HG03442 (cell line): ENCODE data around the gene LCE1F.

Experiments used
- ATAC-seq: cut with Tn5 transposase; IDR thresholded peaks from one replicate; pipeline ENCODE4 v1.9.1; 2021; ENCODE audit warnings: mild to moderate bottlenecking, moderate library complexity; ENCODE audit not compliant: unreplicated experiment

The LCE1F gene, protein sequence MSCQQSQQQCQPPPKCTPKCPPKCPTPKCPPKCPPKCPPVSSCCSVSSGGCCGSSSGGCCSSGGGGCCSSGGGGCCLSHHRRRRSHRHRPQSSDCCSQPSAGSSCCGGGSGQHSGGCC

GRCh38 chr1:152774875-152775274, at the start of gene LCE1F:
LCE1F (plus strand) TSS chr1:152775140; CDS start chr1:152776372, 1,232 bp downstream.
- ATAC-seq = no peak

DNA sequence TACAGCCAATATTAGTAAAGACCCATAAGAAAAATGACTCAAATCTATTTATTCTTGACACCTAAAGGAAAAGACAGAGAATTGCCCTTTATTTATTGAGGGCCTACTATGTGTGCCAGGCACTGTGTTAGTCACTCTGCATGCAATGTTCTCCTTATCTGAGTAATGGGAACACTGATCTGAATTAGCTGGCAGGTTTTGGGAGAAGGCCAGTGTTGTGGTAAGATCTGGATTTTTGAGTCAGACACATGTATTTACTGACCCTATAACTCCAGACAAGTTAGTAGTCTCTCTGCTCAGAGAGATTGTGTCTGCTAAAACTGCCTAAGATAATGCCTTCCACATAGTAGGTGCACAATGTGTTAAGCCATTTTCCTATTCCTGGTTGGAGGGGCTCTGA, 49.7 kb upstream of the LCE1F start:
- no peak for ATAC-seq

- ATAC-seq = no peak
Observed at GRCh38 chr1:152728986-152729385, 46.0 kb upstream of the LCE1F start.

- no peak for ATAC-seq
Observed at GRCh38 chr1:152735648-152736047, 39.3 kb upstream of the LCE1F start.

DNA sequence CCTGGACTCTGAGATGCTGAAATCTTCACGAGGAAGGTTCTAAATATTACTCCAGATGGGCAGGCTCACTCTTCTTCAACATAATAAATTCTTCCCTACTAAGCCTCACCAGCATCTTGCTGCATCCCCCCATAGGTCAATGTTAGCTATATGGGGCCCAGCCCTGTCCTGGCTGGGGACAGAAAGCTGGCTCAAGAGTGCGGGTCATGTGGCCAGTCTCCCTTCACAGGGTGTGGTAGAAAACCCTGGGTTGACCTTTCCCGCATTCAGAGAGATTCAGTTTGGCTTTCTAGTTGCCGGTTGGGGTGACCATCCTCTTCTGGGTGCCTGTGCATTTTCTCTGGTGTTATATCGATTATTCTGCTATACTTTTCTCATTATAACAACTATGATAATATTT, 36.9 kb upstream of the LCE1F start:
- no peak for ATAC-seq

GRCh38 chr1:152739841-152740240, 35.1 kb upstream of the LCE1F start:
- no peak for ATAC-seq

DNA sequence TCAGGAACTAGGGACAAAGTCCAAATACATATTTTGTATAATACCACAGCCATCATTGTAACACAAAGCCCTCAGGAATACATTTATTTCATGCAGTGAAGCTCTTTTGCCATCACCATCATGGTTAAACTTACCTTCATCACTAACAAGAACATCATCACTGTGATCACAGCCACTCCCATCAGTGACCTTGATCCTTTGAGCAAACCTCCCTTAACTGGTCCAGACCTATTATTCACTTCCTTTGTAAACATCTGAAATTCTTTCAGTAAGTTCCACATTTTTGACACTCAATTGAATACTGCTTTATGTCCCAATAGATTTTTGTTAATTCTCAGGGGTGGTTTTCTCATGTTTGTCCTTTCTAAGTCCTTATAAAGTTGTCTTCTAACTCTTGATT, 33.3 kb upstream of the LCE1F start:
- ATAC-seq = no peak

- no peak for ATAC-seq
Observed at GRCh38 chr1:152743371-152744145, 31.4 kb upstream of the LCE1F start.

DNA sequence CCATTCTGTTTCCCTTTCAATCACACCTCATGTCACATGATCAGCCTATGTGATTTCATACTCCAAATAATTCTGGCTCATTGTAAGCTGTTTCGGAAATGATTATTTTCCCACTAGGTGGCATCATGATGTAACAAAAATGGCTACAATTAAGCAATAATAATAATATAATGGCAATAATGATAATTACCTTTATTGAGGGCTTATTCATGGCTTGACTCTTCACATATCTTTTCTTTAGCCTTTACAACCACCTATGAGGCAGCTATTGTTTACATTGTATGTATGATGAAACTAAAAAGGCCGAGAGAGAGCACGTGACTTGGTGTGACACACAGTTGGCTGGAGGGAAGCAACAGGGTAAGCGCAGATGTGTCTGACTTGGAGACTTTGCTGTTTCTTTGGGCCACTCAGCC, 29.6 kb upstream of the LCE1F start:
- no peak for ATAC-seq

DNA sequence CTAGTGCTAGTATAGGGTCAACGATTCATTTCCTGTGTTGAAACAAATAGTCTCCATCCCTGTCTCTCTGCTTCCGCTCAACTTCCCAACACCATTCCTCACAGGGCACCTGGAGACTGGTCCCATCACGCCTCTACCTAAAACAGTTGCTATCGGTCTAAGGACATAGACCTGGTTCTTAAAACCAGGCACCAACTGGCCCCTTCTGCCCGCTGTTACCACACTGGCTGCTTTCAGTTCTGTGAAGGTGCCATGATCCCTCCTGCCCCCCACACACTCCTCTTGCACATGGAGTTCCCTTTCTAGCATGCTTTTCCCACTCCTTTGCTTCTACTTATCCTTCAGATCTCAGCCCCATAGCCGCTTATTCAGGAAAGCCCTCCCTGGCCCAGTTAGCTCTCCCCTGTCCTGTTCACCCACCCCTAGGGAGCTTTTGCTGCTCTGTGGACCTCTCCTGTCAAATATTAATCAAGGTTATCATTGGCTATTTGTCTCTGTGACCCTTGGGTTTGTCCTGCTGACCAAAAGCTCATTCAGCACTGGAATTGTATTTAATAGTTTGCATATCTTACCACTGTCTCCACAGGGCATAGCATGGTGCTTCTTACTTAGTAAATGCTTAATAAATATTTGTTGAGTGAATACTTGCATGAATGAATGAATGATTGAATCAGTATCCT, 29.0 kb upstream of the LCE1F start:
- no peak for ATAC-seq

DNA sequence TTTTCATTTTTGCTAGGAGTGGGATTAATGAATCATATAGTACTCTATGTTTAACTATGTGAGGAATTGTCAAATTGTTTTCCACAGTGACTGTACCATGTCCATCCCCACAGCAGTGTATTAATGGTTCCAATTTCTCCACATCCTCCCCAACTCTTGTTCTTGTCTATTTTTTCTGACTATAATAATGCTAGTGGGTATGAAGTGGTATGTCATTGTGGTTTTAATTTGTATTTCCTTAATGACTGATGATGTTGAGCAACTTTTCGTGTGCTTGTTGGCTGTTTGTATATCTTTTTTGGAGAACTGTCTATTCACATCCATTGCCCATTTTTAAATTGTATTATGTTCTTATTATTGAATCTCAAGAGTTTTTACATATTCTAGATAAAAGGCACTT, 27.1 kb upstream of the LCE1F start:
- ATAC-seq = no peak

- no peak for ATAC-seq
Observed at GRCh38 chr1:152752225-152752624, 22.7 kb upstream of the LCE1F start.

DNA sequence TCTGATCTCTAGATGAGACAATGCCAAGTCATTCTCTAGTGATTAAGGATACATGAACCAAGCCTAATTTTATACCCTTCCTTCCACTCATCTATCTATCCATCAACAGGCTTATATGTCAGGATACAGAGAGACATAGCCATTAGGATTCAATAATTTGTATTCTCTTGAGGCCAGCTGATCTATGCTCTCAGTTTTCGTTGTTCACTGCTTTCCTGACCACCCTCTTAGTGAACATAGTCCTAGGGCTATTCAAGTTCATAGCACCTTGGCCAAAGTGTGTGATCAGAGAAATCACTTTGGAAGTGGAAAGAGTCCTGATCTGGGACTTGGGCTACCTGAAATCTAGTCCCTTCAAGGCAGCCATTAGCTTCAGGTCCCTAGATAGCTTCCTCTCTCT, 21.4 kb upstream of the LCE1F start:
- ATAC-seq = no peak

GRCh38 chr1:152756872-152757271, 18.1 kb upstream of the LCE1F start:
- ATAC-seq = no peak

GRCh38 chr1:152757747-152758146, 17.2 kb upstream of the LCE1F start, which contains the start of gene KPRP:
KPRP (plus strand) TSS chr1:152758025; CDS start chr1:152759589, 1,564 bp downstream.
- no peak for ATAC-seq

DNA sequence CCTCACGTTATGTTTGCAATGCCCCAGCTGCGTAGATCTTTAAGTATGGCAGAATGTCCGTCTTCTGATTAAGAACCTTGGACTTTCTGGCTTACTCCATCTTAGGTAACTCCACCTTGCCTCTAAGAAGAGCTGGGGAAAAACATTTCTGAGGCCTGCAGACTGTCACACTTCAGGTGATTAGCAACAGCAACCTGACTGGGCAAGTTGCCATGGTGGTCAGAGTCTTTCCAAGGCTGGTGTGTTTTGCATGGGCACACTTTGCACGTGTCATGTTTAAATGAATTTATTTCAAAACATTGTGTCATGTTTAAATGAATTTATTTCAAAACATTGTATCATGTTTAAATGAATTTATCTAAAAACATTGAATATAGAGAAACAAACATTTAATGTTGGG, 16.3 kb upstream of the LCE1F start:
- no peak for ATAC-seq

DNA sequence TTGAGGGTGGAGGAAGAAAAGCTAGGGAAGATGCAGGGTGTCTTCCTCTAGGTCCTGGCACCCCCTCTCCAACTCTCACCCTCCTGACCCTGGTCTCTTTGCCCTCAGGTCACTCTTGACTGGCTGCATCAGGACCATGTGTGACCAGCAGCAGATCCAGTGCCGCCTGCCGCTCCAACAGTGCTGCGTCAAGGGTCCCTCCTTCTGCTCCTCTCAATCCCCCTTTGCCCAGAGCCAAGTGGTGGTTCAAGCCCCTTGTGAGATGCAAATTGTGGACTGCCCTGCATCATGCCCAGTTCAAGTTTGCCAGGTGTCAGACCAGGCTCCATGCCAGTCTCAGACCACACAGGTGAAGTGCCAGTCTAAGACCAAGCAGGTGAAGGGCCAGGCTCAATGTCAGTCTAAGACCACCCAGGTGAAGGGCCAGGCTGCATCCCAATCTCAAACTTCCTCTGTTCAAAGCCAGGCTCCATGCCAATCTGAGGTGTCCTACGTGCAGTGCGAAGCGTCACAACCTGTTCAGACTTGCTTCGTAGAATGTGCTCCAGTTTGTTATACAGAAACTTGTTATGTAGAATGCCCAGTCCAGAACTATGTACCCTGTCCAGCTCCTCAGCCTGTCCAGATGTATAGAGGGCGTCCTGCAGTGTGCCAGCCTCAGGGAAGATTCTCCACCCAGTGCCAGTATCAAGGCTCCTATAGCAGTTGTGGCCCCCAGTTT, 15.3 kb upstream of the LCE1F start:
- ATAC-seq = no peak

- ATAC-seq = no peak
Observed at GRCh38 chr1:152760551-152761190, 14.3 kb upstream of the LCE1F start.

- no peak for ATAC-seq
Observed at GRCh38 chr1:152761609-152762213, 13.2 kb upstream of the LCE1F start.

DNA sequence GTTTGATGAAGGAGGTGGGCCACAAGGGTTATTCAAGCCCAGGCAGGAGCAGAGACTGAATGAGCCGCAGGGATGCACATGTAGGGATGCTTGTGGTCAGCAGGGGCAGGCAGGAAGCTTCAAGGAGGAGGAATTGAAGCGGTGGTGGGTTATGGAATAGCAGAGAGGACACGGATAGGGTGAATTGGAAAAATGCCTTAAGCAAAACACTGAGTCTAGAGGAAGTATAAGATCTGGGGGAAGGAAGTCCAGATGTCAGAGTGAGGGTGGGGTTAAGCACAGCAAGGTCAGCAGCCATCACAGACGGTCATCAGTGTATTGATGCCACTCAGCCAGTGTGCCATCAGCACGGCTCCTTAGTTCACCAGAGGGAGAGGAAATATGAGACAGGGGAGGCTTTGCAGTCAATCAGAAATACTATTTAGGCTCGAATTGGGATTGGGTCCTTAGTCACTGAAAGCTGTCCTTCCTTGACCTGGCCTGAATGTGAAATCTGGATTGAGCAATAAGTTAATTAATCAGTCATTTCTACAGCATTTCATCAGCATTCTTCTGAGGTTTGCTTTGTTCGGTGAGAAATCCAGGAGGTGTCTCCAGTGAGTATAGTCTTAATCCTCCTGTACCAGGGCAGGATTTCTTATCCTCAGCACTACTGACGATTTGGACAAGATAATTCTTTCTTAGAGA, 6.0 kb upstream of the LCE1F start:
- no peak for ATAC-seq
